ENCODE results near the gene ATG7.

The ATG7 gene

GRCh38 chr3:11555881-11556633 lies 283.9 kb downstream of the ATG7 start:
- DNase-seq (ENCODE audit: low read depth), result no peak

GRCh38 chr3:11556851-11557644 lies 284.9 kb downstream of the ATG7 start:
- no peak for DNase-seq (ENCODE audit: low read depth)

DNA sequence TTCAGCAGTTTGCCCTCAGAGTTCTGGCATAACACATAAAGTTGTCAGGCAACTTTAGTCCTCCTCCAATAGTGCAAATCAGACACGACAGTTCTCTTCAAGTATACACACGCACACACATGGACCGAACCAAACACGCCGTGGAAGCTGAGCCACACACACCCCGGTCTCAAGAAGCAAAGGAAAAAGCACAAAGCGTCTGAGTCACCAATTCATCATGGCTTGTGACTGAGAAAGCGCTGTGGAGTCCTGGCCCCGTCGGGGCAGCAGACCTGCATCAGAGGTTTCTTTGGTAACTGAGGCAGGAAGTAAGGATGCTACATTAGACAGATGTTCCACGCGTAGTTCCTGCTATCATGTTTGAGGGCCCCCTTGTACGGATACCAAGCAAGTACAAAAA lies 285.8 kb downstream of the ATG7 start:
- DNase-seq (ENCODE audit: low read depth), result no peak

GRCh38 chr3:11558411-11558903 lies 286.3 kb downstream of the ATG7 start:
- no peak for DNase-seq (ENCODE audit: low read depth)

GRCh38 chr3:11558918-11559815 lies 287.0 kb downstream of the ATG7 start:
- DNase-seq (ENCODE audit: low read depth), result no peak

- DNase-seq (ENCODE audit: low read depth), result no peak
Measured at GRCh38 chr3:11559816-11560633, 287.8 kb downstream of the ATG7 start.

- no peak for DNase-seq (ENCODE audit: low read depth)
Measured at GRCh38 chr3:11560746-11561145, 288.5 kb downstream of the ATG7 start.

- DNase-seq (ENCODE audit: low read depth), result no peak
Measured at GRCh38 chr3:11562277-11562881, 290.2 kb downstream of the ATG7 start.

- DNase-seq (ENCODE audit: low read depth), result no peak
Measured at GRCh38 chr3:11563159-11563864, 291.1 kb downstream of the ATG7 start.

- DNase-seq (ENCODE audit: low read depth), result no peak
Measured at GRCh38 chr3:11563865-11564185, 291.6 kb downstream of the ATG7 start.

DNA sequence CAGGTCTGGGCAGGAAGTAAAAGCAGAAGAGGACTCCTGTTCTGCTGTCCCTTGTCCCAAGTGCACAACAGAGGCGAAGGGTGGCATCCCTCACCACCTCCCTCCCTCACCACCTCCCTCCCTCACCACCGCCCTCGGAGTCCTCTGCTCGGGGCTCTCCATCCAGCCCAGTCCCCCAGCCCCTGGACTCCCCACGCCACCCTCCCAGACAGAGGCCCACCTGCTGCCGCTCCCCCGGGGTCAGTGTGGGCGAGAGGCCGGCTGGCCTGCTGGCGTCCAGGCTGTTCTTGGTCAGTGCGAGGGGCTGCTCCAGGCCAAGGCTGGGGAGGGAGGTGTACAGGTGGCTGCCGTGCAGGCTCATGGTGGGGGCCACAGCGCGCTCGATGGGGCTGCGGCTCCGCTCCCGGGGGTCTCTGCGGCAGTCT lies 292.4 kb downstream of the ATG7 start:
- DNase-seq (ENCODE audit: low read depth), result no peak

GRCh38 chr3:11565072-11565471 lies 292.9 kb downstream of the ATG7 start:
- DNase-seq (ENCODE audit: low read depth), result no peak

- no peak for DNase-seq (ENCODE audit: low read depth)
Measured at GRCh38 chr3:11565492-11565891, 293.3 kb downstream of the ATG7 start.

- DNase-seq (ENCODE audit: low read depth), result no peak
Measured at GRCh38 chr3:11565932-11566331, 293.7 kb downstream of the ATG7 start.

DNA sequence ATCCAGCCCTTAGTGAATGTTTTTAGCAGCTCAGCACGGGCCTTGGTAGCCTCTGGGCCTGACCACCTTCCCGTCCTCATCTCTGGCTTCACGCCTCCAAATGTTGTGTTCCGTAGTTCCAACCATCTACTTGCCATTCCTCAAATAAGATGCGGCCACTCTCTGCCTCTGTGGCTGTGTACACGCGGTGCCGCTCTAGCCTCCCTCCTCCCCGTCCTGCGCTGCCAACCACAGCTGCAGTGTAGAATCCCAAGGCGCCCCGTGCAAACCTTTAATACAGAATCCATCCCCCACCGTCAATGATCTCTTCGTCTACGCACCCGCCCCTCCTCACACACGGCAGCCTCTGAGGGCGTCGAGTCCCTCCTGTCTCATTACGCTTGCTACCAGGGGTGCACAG lies 294.3 kb downstream of the ATG7 start:
- DNase-seq (ENCODE audit: low read depth), result no peak

DNA sequence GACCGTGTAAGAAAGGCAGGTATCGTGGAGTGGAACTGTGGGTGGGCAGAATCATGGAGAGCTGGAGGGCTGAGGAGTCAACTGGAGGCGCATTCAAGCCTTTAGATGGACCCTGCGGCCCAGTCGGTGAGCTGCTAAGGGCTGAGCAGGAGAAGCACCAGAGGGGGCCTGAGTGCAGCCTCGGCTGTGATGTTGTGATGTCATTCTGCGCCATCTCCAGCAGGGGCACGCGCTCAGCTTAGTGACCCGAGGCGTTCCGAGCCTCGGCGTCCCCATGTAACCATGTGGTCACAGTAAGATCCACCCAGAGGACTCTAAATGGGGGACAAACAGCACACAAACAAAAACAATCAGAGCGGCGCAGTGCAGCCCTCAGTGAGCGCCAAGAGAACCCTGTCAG lies 294.7 kb downstream of the ATG7 start:
- DNase-seq (ENCODE audit: low read depth), result no peak

DNA sequence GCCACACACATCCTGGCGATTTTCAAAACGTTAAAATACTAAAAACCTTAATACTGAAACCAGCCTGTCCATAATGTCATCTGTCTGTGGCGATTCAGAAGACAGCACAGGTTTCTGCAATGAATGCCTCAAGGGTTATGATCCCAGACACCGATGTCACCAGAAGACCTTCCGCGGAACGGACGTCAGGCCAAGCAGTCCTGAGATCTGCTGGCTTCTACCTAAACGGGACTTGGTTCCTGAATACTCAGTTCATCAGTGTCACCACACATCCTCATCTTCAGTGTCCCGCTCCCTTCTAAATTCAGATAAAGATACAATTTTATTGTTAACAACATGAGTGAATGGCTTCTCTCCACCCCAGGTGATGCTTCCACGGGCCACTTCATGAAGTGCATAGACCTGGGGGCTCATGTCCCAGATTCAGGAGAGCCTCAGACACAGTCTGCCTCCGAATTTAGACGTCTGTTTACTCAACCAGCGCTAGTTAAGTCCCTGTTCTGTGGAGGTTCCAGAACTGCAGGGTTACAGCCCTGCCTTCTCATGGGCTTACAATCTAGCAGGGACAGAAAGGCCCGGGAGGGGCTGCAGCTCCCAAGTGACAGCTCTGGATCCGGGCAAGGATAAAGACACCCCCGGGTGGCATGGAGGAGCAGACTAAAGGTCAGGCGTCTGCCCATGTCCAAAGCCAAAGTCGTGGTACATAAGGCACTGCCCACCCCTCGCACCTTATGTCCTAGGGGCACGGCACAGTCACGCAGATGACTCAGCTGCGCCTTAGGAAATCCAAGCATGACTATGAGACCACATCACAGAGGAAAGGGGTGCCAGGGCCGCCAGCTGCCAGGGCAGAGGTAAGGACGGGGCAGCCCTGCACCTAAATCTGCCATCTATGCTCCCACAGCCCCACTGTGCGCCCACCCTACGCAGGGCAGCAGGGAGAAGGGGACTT lies 295.6 kb downstream of the ATG7 start:
- no peak for DNase-seq (ENCODE audit: low read depth)

- no peak for DNase-seq (ENCODE audit: low read depth)
Measured at GRCh38 chr3:11568503-11569155, 296.4 kb downstream of the ATG7 start.
